Neural crest cell (in vitro differentiated cells): ENCODE data around the gene MANEAL. TPM values are rescaled to one million over a fixed set of nuclear protein-coding genes. Genes with fewer than 3 reads are reported as not detected.
A peak's percentile ranks its signal among the peaks of the same experiment; 100 is the strongest.

Source experiments
- DNase-seq: peaks from one replicate; pipeline ENCODE4 v3.0.0; 2021; ENCODE audit warnings: low read depth, mixed read lengths, low spot score
- H3K27ac Mint-ChIP-seq: one replicate; pipeline ENCODE4 v1.8.0; 2021; ENCODE audit warnings: mild to moderate bottlenecking, mixed read lengths; ENCODE audit not compliant: unreplicated experiment
- H3K27me3 Mint-ChIP-seq: 2 replicates; pipeline ENCODE4 v1.8.0; 2021; ENCODE audit warnings: low read depth, mild to moderate bottlenecking, mixed read lengths
- H3K36me3 Mint-ChIP-seq: 2 replicates; pipeline ENCODE4 v1.8.0; 2021; ENCODE audit warnings: low read depth, mild to moderate bottlenecking, mixed read lengths
- H3K4me1 Mint-ChIP-seq: 2 replicates; pipeline ENCODE4 v1.8.0; 2021; ENCODE audit warnings: mixed read lengths
- H3K4me3 Mint-ChIP-seq: one replicate; pipeline ENCODE4 v1.8.0; 2021; ENCODE audit warnings: mild to moderate bottlenecking, mixed read lengths
- H3K9me3 Mint-ChIP-seq: 2 replicates; pipeline ENCODE4 v1.8.0; 2021; ENCODE audit warnings: mixed read lengths
- CTCF ChIP-seq: fragments of 200-600 bp; sonication (generic); conservative IDR thresholded peaks from 2 replicates; pipeline ENCODE4 v1.5.0; 2021; ENCODE audit warnings: antibody characterized with exemption, mild to moderate bottlenecking
- total RNA-seq: library from RNA; stranded (reverse); gene quantifications from 2 replicates; pipeline ENCODE4 v1.2.1, GENCODE V29; 2021

Gene MANEAL
- total RNA-seq, 1 donor from 2014 or later, result 17.6 TPM

DNA sequence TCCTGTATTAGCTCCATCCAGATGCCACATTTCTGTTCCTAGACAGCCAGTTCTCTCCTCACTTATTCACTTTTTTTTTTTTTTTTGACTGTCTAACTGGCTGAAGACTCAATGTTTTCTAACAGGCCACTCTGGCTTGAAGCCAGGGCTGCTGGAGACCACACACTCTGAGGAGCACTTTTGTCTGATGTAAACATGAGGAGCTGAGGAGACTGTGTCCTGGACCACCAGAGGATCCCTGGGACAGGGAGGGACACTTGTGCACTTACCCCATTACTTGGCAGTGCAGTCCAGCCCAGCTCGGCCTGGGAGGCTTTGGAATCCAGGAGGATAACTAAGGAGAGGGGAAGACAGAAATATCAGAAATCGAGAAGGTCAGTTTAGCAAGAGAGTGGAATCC is 31.1 kb upstream of the MANEAL start:
- Mint-ChIP-seq H3K4me3 (no peak overlapping the region), H3K27ac (no peak overlapping the region), H3K36me3 (no peaks in the 10 kb centered on the region), H3K4me1 (peaks cover 15% of the 10 kb centered on the region), H3K9me3 (no peaks in the 10 kb centered on the region), H3K27me3 (peaks cover 61% of the 10 kb centered on the region)
- DNase-seq, result no peak
- TF ChIP-seq CTCF, result no peak

DNA sequence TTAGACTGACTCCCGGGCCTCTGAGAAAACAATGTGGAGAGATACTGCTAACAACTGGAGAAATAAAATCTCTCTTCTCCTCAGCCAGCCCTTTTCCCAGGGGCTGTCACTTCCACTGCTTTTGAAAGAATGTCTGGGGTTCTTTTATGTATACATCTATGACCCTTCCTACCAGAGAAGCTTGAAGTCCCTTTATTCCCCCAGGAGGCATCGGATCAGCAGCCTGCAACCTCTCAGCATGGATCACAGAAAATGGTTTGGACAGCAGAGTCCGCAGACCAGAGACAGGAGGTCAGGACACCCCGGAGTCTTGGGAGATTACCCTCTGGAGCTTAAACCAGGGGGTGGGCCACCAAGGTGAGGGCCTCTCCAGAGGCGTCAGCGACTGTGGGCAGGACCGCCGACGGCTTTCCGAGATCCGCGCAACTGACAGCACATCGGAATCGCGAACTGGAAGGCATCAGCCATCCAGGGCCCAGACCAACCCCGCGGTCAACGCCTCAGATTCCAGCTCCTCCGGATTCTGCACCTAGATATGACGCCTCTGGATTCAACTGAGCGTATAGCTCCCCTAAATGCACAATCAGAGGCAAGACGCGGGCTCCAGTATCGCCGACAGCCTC is 29.7 kb upstream of the MANEAL start:
- Mint-ChIP-seq H3K4me1 (peaks cover 15% of the 10 kb centered on the region), H3K27me3 (peaks cover 75% of the 10 kb centered on the region), H3K9me3 (no peaks in the 10 kb centered on the region), H3K27ac (no peak overlapping the region), H3K36me3 (no peaks in the 10 kb centered on the region), H3K4me3 (peak overlapping the region; percentile 80)
- DNase-seq, result no peak
- TF ChIP-seq CTCF, result no peak

GRCh38 chr1:37764414-37764825 is 29.2 kb upstream of the MANEAL start:
- DNase-seq, result peak; percentile 81
- Mint-ChIP-seq H3K4me3 (peak overlapping the region; percentile 80), H3K4me1 (peaks cover 15% of the 10 kb centered on the region), H3K36me3 (no peaks in the 10 kb centered on the region), H3K27me3 (peaks cover 80% of the 10 kb centered on the region), H3K9me3 (no peaks in the 10 kb centered on the region), H3K27ac (no peak overlapping the region)
- TF ChIP-seq CTCF, result no peak

DNA sequence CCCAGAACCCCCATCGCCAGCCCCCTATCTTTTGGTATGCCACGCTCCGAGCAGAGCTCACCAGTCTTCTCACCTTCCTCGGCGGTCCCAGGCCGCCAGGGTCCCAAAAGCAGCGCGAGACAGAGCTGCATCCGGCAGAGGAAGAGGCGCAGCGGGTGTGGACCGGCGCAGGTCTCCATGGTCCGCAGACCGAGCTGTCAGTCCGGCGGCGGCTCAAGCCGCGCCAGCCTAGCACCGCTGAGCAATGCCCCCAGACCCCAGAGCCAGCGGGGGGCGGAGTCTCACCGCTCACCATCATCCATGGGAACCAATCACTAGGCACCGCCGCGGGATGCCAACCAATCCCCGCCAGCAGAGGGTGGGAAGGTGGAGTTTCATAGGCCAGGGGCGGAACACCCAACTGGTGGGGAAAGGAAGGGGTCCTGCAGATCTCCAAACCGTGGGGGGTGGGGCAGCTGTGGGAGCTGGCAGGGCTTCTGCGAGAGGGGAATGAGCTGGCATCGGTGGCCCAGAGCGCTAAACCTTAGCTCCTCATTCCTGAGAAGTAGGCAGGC is 28.7 kb upstream of the MANEAL start, which contains the start of gene EPHA10:
Gene EPHA10 (minus strand): TSS at position 233 of the 554 bp plus-strand sequence. CDS start 54 bp downstream, at position 179.
- H3K36me3 Mint-ChIP-seq, result no peaks in the 10 kb centered on the region
- no peak within 1 kb of the TSS for H3K27ac Mint-ChIP-seq
- peaks cover 86% of the 10 kb centered on the region for H3K27me3 Mint-ChIP-seq
- no peak for TF ChIP-seq CTCF
- peak; percentile 35 for DNase-seq
- H3K4me3 Mint-ChIP-seq, result peak within 1 kb of the TSS; percentile 80
- H3K4me1 Mint-ChIP-seq, result peaks cover 15% of the 10 kb centered on the region
- H3K9me3 Mint-ChIP-seq, result no peaks in the 10 kb centered on the region

- H3K4me1 Mint-ChIP-seq, result peaks cover 15% of the 10 kb centered on the region
- no peak overlapping the region for H3K27ac Mint-ChIP-seq
- H3K4me3 Mint-ChIP-seq, result peak overlapping the region; percentile 45
- H3K36me3 Mint-ChIP-seq, result no peaks in the 10 kb centered on the region
- TF ChIP-seq CTCF, result no peak
- peaks cover 97% of the 10 kb centered on the region for H3K27me3 Mint-ChIP-seq
- no peak for DNase-seq
- H3K9me3 Mint-ChIP-seq, result no peaks in the 10 kb centered on the region
Observed at GRCh38 chr1:37765916-37766664, 27.6 kb upstream of the MANEAL start.
